HCT116 (cell line): Measurements from ENCODE around the gene PURA. TPM values are rescaled to one million over a fixed set of nuclear protein-coding genes. Genes with fewer than 3 reads are reported as not detected.
A peak's percentile ranks its signal among the peaks of the same experiment; 100 is the strongest.

Experiments used
- ATAC-seq: fragments of 200-7000 bp; cut with Tn5 transposase; 2 replicates; pipeline ENCODE4 v1.9.1; 2020; ENCODE audit warnings: mild to moderate bottlenecking, moderate library complexity
- BruUV-seq: library from RNA; stranded (reverse); fragments of 400-500 nt; replicated peaks from 2 replicates; lab custom pipeline; 2021; lab: Mats Ljungman, UMichigan
- CTCF ChIA-PET: fragments of 300-600 bp; sonication (Branson Sonifier 250); formaldehyde crosslinking; loops from one replicate; lab custom pipeline; 2021; ENCODE audit warnings: antibody characterized with exemption; lab: Charles Lee
- POLR2A ChIA-PET: fragments of 300-600, 350-600 bp; sonication (Branson Sonifier 250); formaldehyde crosslinking; loops from one replicate; lab custom pipeline; 2021; ENCODE audit warnings: antibody characterized with exemption; lab: Charles Lee
- RAD21 ChIA-PET, 2 experiments: fragments of 300-600 bp; sonication (Branson Sonifier 250); formaldehyde crosslinking; loops; one replicate each; lab custom pipeline; 2023; ENCODE audit warnings: low total read pairs in 2 of 2; ENCODE audit not compliant: uncharacterized antibody in 2 of 2, unreplicated experiment in 2 of 2, low non-redundant PET in 1 of 2; lab: Charles Lee
- DNase-seq: peaks from one replicate; pipeline ENCODE4 v3.0.0-alpha.2; 2010; ENCODE audit warnings: low read depth, low spot score
- H2AFZ ChIP-seq: fragments of 200-600 bp; shearing (Covaris generic), sonication (generic); 2 replicates; pipeline ENCODE4 v1.6.1; 2017; ENCODE audit warnings: low read depth, mixed run types, mixed read lengths, antibody characterized with exemption, low read length; ENCODE audit not compliant: poor library complexity, severe bottlenecking
- H3K27ac ChIP-seq: 2 replicates; pipeline ENCODE4 v1.5.1; 2012; ENCODE audit warnings: low read depth, low read length
- H3K27me3 ChIP-seq: fragments of 200-600 bp; sonication (generic); 2 replicates; pipeline ENCODE4 v1.6.1; 2016; ENCODE audit warnings: mixed run types, low read length, mixed read lengths; ENCODE audit not compliant: insufficient read depth
- H3K36me3 ChIP-seq, 2 experiments: fragments of 200-500 bp in 1 of 2; fragments of 200-600 bp in 1 of 2; sonication (Bioruptor generic) in 1 of 2; sonication (generic) in 1 of 2; 2 replicates each; pipeline versions ENCODE4 v1.5.1 to v1.6.1; 2014 to 2016; ENCODE audit warnings: low read length in 2 of 2, inconsistent platforms in 1 of 2, mixed read lengths in 1 of 2, mixed run types in 1 of 2; ENCODE audit not compliant: insufficient read depth in 2 of 2, control insufficient read depth in 1 of 2
- H3K4me1 ChIP-seq, 2 experiments: fragments of 200-600 bp in 1 of 2; sonication (generic) in 1 of 2; 2 replicates each; pipeline versions ENCODE4 v1.5.1 to v1.6.1; 2012 to 2017; ENCODE audit warnings: low read length in 2 of 2, inconsistent platforms in 1 of 2, mild to moderate bottlenecking in 1 of 2, mixed read lengths in 1 of 2, mixed run types in 1 of 2, moderate library complexity in 1 of 2; ENCODE audit not compliant: insufficient read depth in 2 of 2, control insufficient read depth in 1 of 2
- H3K4me2 ChIP-seq: fragments of 200-600 bp; sonication (generic); 2 replicates; pipeline ENCODE4 v1.6.1; 2017; ENCODE audit warnings: mixed run types, low read length, mixed read lengths
- H3K4me3 ChIP-seq, 2 experiments: fragments of 200-600 bp in 1 of 2; sonication (generic) in 1 of 2; replicated peaks in 1 of 2; 2 replicates each; pipeline ENCODE4 v1.5.1; 2011 to 2016; ENCODE audit warnings: low read length in 2 of 2, control low read depth in 1 of 2, low read depth in 1 of 2, mild to moderate bottlenecking in 1 of 2, mixed read lengths in 1 of 2, mixed run types in 1 of 2
- H3K79me2 ChIP-seq: fragments of 200-600 bp; sonication (generic); 2 replicates; pipeline ENCODE4 v1.6.1; 2017; ENCODE audit warnings: mild to moderate bottlenecking, mixed run types, low read length, moderate library complexity, mixed read lengths; ENCODE audit not compliant: insufficient read depth
- H3K9ac ChIP-seq: fragments of 200-600 bp; sonication (generic); 2 replicates; pipeline ENCODE4 v1.6.1; 2016; ENCODE audit warnings: low read length, mixed read lengths
- H3K9me2 ChIP-seq: fragments of 200-600 bp; sonication (generic), shearing (Covaris generic); 2 replicates; pipeline ENCODE4 v1.6.1; 2017; ENCODE audit warnings: mixed run types, mild to moderate bottlenecking, moderate library complexity; ENCODE audit not compliant: insufficient read depth
- H3K9me3 ChIP-seq, 2 experiments: fragments of 200-500 bp in 1 of 2; fragments of 200-600 bp in 1 of 2; sonication (Bioruptor generic) in 1 of 2; sonication (generic) in 1 of 2; 2 replicates each; pipeline ENCODE4 v1.6.1; 2014 to 2017; ENCODE audit warnings: low read length in 2 of 2, mixed read lengths in 2 of 2, inconsistent platforms in 1 of 2, low read depth in 1 of 2, mild to moderate bottlenecking in 1 of 2, mixed run types in 1 of 2, moderate library complexity in 1 of 2; ENCODE audit not compliant: control insufficient read depth in 1 of 2, insufficient read depth in 1 of 2
- H4K20me1 ChIP-seq: fragments of 200-600 bp; sonication (generic), shearing (Covaris generic); 2 replicates; pipeline ENCODE4 v1.6.1; 2017; ENCODE audit warnings: mixed run types, mild to moderate bottlenecking, moderate library complexity; ENCODE audit not compliant: insufficient read depth
- CTCF ChIP-seq, 3 experiments: fragments of 200-600 bp in 1 of 3; sonication (generic) in 1 of 3; IDR thresholded peaks in 2 of 3; conservative IDR thresholded peaks in 1 of 3; 2 replicates each; pipeline ENCODE4 v1.5.1; 2012 to 2017; ENCODE audit warnings: low read depth in 2 of 3, low read length in 2 of 3, antibody characterized with exemption in 1 of 3, borderline replicate concordance in 1 of 3, control low read depth in 1 of 3, mild to moderate bottlenecking in 1 of 3, mixed read lengths in 1 of 3, mixed run types in 1 of 3, moderate library complexity in 1 of 3; ENCODE audit not compliant: insufficient read depth in 1 of 3
- POLR2A ChIP-seq: IDR thresholded peaks from 2 replicates; pipeline ENCODE4 v1.7.0; 2011; ENCODE audit warnings: borderline replicate concordance; ENCODE audit not compliant: insufficient read depth, insufficient read length; ENCODE audit errors: extremely low read depth
- POLR2AphosphoS5 ChIP-seq: IDR thresholded peaks from 2 replicates; pipeline ENCODE4 v1.6.1; 2011; ENCODE audit warnings: mild to moderate bottlenecking, low read depth, low read length, moderate library complexity
- ZBTB33 ChIP-seq: IDR thresholded peaks from 2 replicates; pipeline ENCODE4 v1.6.1; 2011; ENCODE audit warnings: mild to moderate bottlenecking, low read length, moderate library complexity; ENCODE audit not compliant: insufficient replicate concordance; ENCODE audit errors: extremely low read depth
- ZFX ChIP-seq: fragments of 450-650 bp; IDR thresholded peaks from 2 replicates; pipeline ENCODE4 v1.6.1; 2017
- ZNF274 ChIP-seq: fragments of 200-500 bp; sonication (Bioruptor generic); IDR thresholded peaks from 2 replicates; pipeline ENCODE4 v1.6.1; 2014; ENCODE audit warnings: mild to moderate bottlenecking, low read depth, low read length, inconsistent platforms
- intact Hi-C: fragments of 100-400 bp; cut with micrococcal nuclease; formaldehyde crosslinking; loops from 2 replicates; pipeline ENCODE4 v1.10.0; 2022
- total RNA-seq: library from RNA; stranded (reverse); gene quantifications from one replicate; pipeline ENCODE4 v1.2.1, GENCODE V29; 2021; ENCODE audit not compliant: unreplicated experiment

The PURA gene
- total RNA-seq, 1 experiment from 2014 or later = 15.2 TPM

- peak overlapping the region; percentile 95 for H3K4me2 ChIP-seq
- no peaks in the 10 kb centered on the region for H4K20me1 ChIP-seq
- no peaks in the 10 kb centered on the region for H3K36me3 ChIP-seq
- peak overlapping the region; percentile 87 to 94 for H3K4me3 ChIP-seq
- TF ChIP-seq ZFX (peak; percentile 90), ZBTB33 (peak; percentile 75), ZNF274 (no peak), CTCF (IDR thresholded peaks at IDR 0.05 in 2 of 3, conservative IDR thresholded peaks at IDR 0.05 in 1 of 3; ENCODE audit: borderline replicate concordance in 1 of 3, insufficient read depth in 1 of 3, low read depth in 2 of 3, low read length in 2 of 3) (no peak), POLR2AphosphoS5 (peak; percentile 99), POLR2A (peak; percentile 64)
- H3K27me3 ChIP-seq = no peaks in the 10 kb centered on the region
- H3K9me3 ChIP-seq = no peaks in the 10 kb centered on the region
- ATAC-seq (peak; percentile 93), DNase-seq (peak; percentile 88)
- intact Hi-C loops = loop anchor here (2.0 kb wide), 1 partner anchor 17 kb away; no protein-coding TSS in a partner anchor
- H2AFZ ChIP-seq = no peak overlapping the region
- no peaks in the 10 kb centered on the region for H3K9me2 ChIP-seq
- peak overlapping the region; percentile 83 for H3K9ac ChIP-seq
- H3K4me1 ChIP-seq = peaks cover 10 to 33% of the 10 kb centered on the region in 2 experiments
- peaks cover 43% of the 10 kb centered on the region for H3K79me2 ChIP-seq
- ChIA-PET POLR2A (interaction anchor here (0.6 to 1.6 kb wide), 5 partner anchors 11 to 243 kb away, joined by 3 to 5 read pairs (median 3); no protein-coding TSS in a partner anchor), RAD21 (interaction anchor here in 1 of 2 experiments (0.7 kb wide), 1 partner anchor 37 kb away, joined by 7 read pairs; no protein-coding TSS in a partner anchor), CTCF (interaction anchor here (0.8 kb wide), 1 partner anchor 332 kb away, joined by 3 read pairs; no protein-coding TSS in a partner anchor)
- H3K27ac ChIP-seq = peak overlapping the region; percentile 89
- no TSS peak for BruUV-seq
Measured at GRCh38 chr5:140107312-140108092, 6.4 kb upstream of the PURA start.
